Activated CD4-positive, alpha-beta T cell treated with anti-CD3 and anti-CD28 coated beads for 48 hours (primary cell): ENCODE results near the gene PHACTR2.
"Not testable (repeated sequence)": the region's sequence is repeated elsewhere in the genome, so short reads cannot be mapped to it uniquely, and the experiment has no call there.

ENCODE experiments used
- DNase-seq: peaks from one replicate; pipeline ENCODE4 v3.0.0-alpha.2; 2020

The PHACTR2 gene

GRCh38 chr6:143873600-143873999, 195.8 kb downstream of the PHACTR2 start:
- not testable (repeated sequence) for DNase-seq

GRCh38 chr6:143874503-143874902, 196.7 kb downstream of the PHACTR2 start:
- not testable (repeated sequence) for DNase-seq

- DNase-seq = no peak
These were observed 200.0 kb downstream of the PHACTR2 start for GRCh38 chr6:143877584-143878271.

GRCh38 chr6:143878272-143878760, 200.6 kb downstream of the PHACTR2 start:
- DNase-seq = no peak

GRCh38 chr6:143880412-143880811, 202.6 kb downstream of the PHACTR2 start:
- DNase-seq = no peak
